NOMO-1 (cell line): ENCODE measurements around the gene PRM3.

Source experiments
- DNase-seq, 2 experiments: peaks; one replicate each; lab custom pipeline; 2025; ENCODE audit not compliant: unreplicated experiment in 2 of 2; lab: John Stamatoyannopoulos, UW

PRM3 gene

GRCh38 chr16:11283820-11284248 is 10.4 kb upstream of the PRM3 start:
- DNase-seq = no peak

DNA sequence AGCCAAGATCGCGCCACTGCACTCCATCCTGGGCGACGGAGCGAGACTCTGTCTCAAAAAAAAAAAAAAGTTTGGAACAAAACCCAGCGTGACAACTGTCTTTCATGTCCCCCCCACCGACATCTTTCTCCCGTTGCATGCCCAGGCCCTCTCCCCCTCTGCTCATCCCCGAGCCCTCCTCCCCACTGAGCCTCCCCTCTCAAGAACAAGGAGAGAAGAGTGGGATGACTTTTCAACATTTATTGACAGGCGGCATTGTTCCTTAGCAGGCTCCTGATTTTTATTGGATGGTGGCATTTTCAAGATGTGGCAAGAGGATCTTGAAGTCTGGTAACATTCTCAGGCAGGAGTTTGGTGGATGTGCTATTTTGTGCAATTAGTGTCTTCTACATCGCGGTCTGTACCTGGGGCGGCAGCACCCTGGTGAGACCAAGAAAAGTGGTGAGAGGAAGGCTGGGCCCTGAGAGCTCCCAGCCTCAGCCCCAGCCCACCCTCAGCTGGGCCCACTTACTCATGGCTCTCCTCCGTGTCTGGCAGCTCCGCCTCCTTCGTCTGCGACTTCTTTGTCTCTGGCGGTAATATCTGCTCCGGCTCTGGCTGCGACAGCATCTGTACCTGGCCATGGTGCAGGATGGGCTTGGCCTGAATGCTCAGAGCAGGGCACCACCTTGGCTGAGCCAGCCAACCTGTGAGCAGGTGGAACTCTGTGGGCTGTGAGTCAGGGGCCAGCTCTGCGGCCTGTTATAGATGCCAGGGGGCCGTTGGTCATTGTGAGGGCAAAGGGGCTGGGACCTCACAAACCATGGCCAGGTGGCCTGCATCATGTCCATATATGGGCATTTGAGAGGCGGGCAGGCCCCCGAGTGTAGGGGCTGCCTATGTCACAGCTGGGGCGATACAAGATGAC is 7.4 kb upstream of the PRM3 start, which contains the start of gene PRM1:
TSS of gene PRM1 (minus strand) at position 715 of the 907 bp plus-strand sequence. CDS start at position 623, 92 bp downstream.
- no peak for DNase-seq

DNA sequence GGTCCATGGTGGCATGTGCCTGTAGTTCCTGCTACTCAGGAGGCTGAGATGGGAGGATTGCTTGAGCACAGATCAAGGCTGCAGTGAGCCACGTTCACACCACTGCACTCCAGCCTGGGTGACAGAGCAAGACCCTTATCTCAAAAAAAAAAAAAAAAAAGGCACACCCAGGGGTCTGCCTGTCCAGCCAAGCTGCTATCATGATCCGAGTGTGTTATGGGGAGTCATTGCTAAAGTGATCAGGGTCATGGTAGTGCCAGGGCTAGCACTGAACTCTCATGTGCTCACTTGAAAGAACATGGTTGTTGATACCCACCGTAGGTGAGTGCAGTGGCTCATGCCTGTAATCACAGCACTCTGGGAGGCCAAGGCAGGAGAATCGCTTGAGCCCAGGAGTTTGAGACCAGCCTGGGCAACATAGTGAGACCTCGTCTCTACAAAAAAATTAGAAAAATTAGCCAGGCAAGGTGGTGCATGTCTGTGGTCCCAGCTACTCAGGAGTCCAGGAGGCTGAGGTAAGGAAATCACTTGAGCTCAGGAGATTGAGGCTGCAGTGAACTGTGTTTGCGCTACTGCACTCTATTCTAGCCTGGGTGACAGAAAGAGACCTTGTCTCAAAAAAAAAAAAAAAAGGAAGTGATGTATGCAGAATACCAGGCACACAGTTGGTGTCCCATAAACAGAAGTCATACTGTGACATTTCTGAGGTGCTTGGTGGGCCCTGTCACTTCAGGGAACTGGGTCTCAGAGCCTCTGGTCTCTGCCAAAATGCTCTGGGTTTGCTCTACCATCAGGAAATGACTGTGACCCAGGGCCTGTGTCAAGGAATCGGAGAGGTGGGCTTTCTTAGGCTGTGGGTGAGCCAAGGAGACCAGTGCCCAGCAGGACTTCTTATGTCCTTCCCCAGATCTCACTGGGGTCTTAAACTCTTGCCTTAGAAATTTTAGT is 5.5 kb upstream of the PRM3 start:
- DNase-seq = peak; percentile 42 to 52

- no peak for DNase-seq
These were observed 4.3 kb upstream of the PRM3 start for GRCh38 chr16:11277607-11278337.

DNA sequence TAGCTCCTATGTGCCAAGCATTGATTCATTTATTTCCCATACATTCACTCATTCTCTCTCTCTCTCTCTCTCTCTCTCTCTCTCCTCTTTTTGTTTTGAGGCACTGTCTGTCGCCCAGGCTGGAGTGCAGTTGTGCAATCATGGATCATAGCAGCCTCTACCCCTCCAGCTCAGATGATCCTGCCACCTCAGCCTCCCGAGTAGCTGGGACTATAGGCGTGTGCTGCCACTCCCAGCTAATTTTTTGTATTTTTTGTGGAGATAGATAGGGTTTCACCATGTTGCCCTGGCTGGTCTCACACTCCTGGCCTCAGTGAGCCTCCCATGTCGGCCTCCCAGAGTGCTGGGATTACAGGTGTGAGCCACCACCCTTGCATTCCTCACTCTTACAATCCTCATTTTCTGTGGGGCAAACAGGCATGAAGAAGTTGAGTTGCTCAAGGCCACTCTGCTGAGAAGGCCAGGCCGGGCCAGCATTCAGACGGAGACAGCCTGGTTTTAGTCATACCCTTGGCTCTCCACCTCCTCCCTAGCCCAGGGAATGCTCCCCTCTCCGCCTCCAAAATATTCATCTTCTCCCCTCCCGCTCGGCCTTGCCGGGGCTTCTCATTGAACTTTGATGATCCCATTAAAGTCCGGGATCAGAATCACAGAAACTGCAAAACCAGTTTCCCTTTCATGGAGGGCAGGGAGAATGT is 3.6 kb upstream of the PRM3 start:
- no peak for DNase-seq

DNA sequence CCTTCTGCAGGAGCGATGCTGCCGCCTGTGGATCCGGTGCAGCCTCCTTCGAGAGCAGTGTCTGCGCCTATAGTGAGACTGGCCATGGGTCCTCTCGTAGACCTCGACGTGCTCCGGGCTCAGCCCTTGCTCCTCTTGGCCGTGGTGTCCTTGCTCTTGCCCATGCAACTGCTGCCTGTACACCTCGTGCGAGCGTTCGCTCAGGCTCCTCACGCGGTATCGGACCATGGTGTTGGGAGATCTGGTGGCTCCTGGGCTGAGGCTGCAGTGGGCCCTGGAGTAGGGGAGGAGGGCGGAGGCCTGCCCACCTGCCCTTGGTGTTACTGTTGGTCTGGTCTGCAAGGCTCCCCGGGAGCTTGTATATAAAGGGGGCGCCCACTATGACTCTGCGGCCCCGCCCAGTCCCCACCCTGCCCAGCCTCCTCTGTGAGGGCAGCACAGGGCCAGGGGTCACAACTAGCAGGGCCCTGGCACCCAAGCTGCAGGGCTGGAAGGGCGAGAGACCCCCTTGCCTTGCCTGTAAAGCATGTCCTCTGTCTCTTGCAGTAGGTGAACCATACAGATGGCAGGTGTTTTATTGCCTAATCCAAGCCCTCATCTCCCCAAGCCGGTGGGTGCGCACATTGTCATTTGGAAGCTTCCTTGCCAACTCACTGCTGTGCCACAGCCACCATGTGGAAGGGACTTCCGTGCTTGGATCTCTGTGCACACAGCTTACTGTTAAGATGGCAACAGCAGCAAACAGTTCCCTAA is 2.9 kb upstream of the PRM3 start, which contains the start of gene PRM2:
TSS of gene PRM2 (minus strand) at position 338 of the 753 bp plus-strand sequence. CDS start at position 228, 110 bp downstream.
- no peak for DNase-seq

DNA sequence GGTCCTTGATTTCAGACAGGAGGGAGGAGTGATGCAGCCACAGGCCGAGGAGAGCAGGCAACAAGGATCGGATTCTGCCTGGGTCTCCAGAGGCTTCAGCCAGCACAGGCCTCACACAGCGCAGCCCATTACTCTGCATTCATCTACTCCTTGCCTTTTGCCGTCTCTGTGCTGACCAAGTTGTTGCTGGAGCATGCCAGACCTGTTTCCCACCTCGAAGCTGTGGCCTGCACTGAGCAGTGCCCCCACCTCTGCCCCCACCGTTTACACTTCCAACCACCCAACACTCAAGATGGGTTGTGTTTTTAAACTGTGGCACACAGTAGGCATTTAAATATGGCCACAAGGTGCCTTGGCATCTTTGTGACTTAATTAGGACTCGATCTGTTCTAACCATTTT is 1.5 kb upstream of the PRM3 start:
- no peak for DNase-seq

DNA sequence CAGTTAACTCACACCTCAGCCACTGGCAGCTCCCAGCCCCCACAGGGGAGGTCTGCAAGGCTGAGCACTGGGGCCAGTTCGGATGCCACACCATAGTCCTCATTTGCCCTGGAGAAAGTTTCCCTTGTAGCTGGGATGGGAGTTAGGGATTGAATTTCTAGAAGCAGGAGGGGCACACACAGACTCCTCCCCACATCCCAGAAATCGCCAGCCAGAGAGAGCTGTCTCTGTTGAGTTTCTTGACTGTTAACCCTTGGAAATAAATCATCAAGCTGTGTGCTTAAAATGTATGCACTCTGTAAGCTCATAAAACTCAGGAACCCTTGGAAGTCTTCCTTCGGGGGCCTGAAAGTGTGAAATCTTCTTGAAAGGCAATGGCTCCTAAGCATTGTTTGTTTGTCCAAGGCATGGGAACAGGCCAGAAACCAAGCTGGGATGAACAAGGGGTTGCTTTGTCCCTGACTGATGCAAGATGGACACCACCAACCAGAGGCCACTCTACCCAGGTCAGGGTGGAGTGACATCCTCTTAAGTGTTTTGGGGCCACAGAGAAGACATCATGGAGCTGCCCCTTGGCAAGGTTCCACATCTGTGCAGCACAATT is 394 bp upstream of the PRM3 start:
- no peak for DNase-seq

DNA sequence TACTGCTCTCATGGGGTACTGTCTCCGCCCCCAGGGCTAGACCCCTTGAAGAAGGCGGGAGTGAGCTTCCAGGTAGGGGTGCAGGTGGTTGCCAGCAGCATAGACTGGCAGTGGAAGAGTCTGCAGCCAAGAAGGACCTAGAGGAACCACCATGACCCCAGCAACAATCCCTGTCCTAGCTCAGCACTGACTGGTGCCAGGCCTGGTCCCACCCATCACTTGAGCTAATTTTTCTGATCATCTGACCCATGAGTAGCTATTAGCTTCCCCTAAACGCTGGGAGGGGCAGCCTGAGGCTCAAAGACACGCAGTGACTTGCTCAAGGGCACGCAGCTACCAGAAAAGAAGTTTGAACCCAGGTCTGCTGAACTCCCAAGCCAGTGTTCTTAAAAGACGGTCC is 945 bp downstream of the PRM3 start:
- no peak for DNase-seq

DNA sequence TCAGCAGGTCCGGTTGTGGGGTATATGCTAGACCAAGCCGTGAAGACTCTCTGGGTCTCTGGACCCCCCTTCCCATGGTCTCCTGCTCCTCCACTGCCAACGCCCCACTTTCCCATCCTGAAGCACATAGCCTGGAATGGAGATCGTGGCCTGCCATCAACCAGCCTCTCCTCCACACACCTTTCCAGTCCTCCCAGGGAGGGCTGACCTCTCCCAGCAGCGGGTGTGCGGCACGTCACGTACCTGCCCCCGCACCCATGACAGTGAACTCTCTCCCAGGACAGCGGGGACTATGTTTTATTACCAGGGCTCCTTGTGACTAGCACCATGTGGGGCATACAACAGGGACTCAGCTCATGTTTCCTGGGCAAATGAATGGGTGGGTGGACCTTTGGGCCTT is 1.8 kb downstream of the PRM3 start:
- no peak for DNase-seq

DNA sequence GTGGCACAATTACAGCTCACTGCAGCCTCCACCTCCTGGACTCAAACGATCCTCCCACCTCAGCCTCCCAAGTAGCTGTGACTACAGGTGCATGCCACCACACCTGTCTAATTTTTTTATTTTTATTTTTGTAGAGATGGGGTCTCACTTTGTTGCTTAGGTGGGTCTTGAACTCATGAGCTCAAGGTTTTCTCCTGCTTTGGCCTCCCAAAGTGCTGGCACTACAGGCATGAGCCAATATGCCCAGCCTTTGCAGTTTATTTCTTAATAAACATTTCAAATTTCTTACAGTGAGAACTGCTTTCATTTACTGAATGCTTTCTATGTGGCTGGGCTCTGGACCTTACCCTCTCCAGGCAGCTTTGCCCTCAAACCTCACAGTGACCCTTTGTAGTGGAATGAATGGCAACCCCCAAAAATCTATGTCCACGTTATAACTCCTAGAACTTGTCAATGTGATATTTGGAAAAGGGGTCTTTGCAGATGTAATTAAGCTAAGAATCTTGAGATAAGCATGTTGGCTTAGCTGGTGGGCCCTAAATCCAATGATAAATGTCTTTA is 2.7 kb downstream of the PRM3 start:
- no peak for DNase-seq

DNA sequence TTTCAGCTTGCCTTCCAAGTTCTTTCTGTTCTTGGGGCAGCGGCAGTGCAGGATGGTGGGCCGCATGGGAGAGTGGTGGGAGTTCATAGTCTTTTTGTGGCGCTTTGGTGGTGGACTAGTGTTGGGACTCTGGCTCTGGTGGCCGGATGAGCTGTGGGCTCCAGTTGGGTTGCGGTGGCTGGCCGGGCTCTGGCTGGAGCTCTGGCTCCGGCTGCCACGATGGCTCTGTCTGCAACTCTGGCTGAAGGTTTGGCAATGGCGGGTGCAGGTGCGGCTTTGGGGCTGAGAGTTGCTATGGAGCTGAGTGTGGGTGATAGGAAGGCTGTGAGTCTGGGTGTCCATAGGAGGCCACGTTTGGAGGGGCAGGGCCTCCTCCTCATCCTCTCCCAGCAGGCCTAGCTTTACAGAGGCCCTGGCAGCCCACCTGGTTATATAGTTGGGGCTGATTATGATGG is 4.5 kb downstream of the PRM3 start, which contains the start of gene TNP2:
TSS of gene TNP2 (minus strand) at position 405 of the 455 bp plus-strand sequence. CDS start at position 342, 63 bp downstream.
- no peak for DNase-seq

DNA sequence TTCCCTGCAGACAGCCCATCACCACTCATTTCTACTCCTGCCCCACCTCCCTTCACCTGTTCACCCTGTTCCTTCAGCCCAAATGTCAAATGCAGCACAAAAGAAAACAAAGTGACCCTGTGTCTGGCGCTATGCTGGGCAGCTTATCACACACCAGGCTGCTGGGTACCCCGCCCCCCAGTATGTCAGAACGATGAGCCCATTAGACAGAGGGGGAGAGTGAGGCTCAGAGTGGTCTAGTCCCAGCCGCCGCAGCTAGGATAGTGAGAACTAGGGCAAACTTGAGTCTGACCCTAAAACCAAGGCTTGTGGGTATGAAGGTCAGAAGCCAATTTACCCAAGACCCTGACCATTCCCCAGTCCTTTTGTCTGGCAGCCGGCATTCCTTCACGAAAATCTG is 8.3 kb downstream of the PRM3 start:
- no peak for DNase-seq

- DNase-seq = peak; percentile 68 to 91
These were observed 9.1 kb downstream of the PRM3 start for GRCh38 chr16:11264155-11264832.

DNA sequence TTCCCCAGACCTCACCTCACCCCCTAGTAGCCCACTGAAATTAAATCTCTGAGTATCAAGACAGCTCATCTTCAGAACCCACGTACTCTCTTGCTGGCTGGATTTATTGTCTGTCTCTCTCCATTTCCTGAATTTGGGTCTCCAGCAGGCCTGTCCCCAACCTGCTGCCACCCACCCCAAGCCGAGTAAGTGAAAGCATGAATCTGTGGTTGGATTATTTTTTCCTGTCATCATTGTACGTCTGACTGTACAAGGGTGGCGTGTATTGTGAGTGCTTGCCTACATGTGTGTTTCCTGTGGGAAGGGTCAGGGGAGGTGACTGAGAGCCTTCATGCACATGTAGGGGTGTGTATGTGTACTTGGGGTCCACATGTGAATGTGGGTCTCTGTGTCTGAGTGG is 9.7 kb downstream of the PRM3 start:
- no peak for DNase-seq

- DNase-seq = no peak
These were observed 10.5 kb downstream of the PRM3 start for GRCh38 chr16:11262915-11263314.

DNA sequence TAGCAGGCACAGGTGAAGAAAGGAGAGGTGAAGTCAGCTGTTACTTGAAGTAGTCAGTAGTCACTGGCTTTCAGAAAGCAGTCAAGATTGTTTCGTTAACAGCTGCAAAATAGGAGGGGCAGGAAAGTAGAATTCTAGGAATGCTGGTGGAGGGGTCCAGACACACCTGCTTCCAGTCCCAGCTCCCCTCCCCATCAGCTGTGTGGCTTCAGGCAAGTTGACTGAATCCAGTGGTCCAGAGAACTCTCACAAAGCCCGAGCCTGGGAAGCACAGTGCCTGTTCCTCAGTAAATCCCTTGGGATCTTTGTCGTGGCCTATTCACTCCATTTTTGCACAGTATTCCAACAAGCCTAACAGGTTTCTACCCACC is 12.8 kb downstream of the PRM3 start:
- no peak for DNase-seq
